MM.1S (cell line): ENCODE measurements around the gene MTIF3.
"Not testable (repeated sequence)": the region's sequence is repeated elsewhere in the genome, so short reads cannot be mapped to it uniquely, and the experiment has no call there.

Experiments
- DNase-seq: peaks from one replicate; pipeline ENCODE4 v3.0.0-alpha.2; 2015
- H2AFZ ChIP-seq: fragments of 300-600 bp; sonication (generic); 2 replicates; pipeline ENCODE4 v1.6.0; 2016; ENCODE audit warnings: antibody characterized with exemption, low read length
- H3F3A ChIP-seq: fragments of 300-600 bp; sonication (generic); 2 replicates; pipeline ENCODE4 v1.6.1; 2016; ENCODE audit warnings: mild to moderate bottlenecking, antibody characterized with exemption, low read length, moderate library complexity, mixed read lengths; ENCODE audit not compliant: insufficient read depth
- H3K27ac ChIP-seq: fragments of 300-600 bp; sonication (generic); 2 replicates; pipeline ENCODE4 v1.5.1; 2016; ENCODE audit warnings: mild to moderate bottlenecking, low read length
- H3K27me3 ChIP-seq: fragments of 300-600 bp; sonication (generic); replicated peaks from 2 replicates; pipeline ENCODE4 v1.6.0; 2016; ENCODE audit warnings: low read length; ENCODE audit not compliant: insufficient read depth
- H3K36me3 ChIP-seq: fragments of 300-600 bp; sonication (generic); replicated peaks from 2 replicates; pipeline ENCODE4 v1.6.1; 2016; ENCODE audit warnings: mild to moderate bottlenecking, low read length, mixed read lengths; ENCODE audit not compliant: insufficient read depth
- H3K4me1 ChIP-seq: fragments of 300-600 bp; sonication (generic); 2 replicates; pipeline ENCODE4 v1.6.1; 2016; ENCODE audit warnings: low read length, mixed read lengths
- H3K4me2 ChIP-seq: fragments of 300-600 bp; sonication (generic); 2 replicates; pipeline ENCODE4 v1.6.0; 2016; ENCODE audit warnings: low read depth, low read length
- H3K4me3 ChIP-seq: fragments of 300-600 bp; sonication (generic); 2 replicates; pipeline ENCODE4 v1.5.1; 2016; ENCODE audit warnings: low read length, mixed read lengths
- H3K79me2 ChIP-seq: fragments of 300-600 bp; sonication (generic); 2 replicates; pipeline ENCODE4 v1.6.1; 2016; ENCODE audit warnings: mixed run types, low read length, mixed read lengths
- H3K9ac ChIP-seq: fragments of 300-600 bp; sonication (generic); 2 replicates; pipeline ENCODE4 v1.6.1; 2016; ENCODE audit warnings: low read length, mixed read lengths
- H3K9me2 ChIP-seq: fragments of 300-600 bp; sonication (generic); replicated peaks from 2 replicates; pipeline ENCODE4 v1.6.1; 2016; ENCODE audit warnings: mild to moderate bottlenecking, low read length, mixed read lengths; ENCODE audit not compliant: insufficient read depth
- H3K9me3 ChIP-seq: fragments of 300-600 bp; sonication (generic); replicated peaks from 2 replicates; pipeline ENCODE4 v1.6.1; 2016; ENCODE audit warnings: mild to moderate bottlenecking, low read length, mixed read lengths; ENCODE audit not compliant: insufficient read depth
- H4K20me1 ChIP-seq: fragments of 300-600 bp; sonication (generic); 2 replicates; pipeline ENCODE4 v1.6.1; 2016; ENCODE audit warnings: mild to moderate bottlenecking, low read length, moderate library complexity, mixed read lengths; ENCODE audit not compliant: insufficient read depth
- CTCF ChIP-seq: fragments of 300-600 bp; sonication (generic); IDR thresholded peaks from 2 replicates; pipeline ENCODE4 v1.5.1; 2016; ENCODE audit warnings: antibody characterized with exemption, low read length, mixed read lengths
- EZH2 ChIP-seq: fragments of 300-600 bp; sonication (generic); optimal IDR thresholded peaks from 2 replicates; pipeline ENCODE3; 2017; ENCODE audit warnings: low read depth, mild to moderate bottlenecking, antibody characterized with exemption, low read length, mixed read lengths
- EZH2phosphoT487 ChIP-seq: fragments of 300-600 bp; sonication (generic); IDR thresholded peaks from 2 replicates; pipeline ENCODE4 v1.6.1; 2018; ENCODE audit warnings: antibody characterized with exemption, low read length

The MTIF3 gene

GRCh38 chr13:27403727-27404385 is 46.5 kb downstream of the MTIF3 start:
- H3K9me3 ChIP-seq = no peaks in the 10 kb centered on the region
- no peaks in the 10 kb centered on the region for H3F3A ChIP-seq
- H3K4me3 ChIP-seq = no peak overlapping the region
- TF ChIP-seq EZH2 = no peak
- no peak for TF ChIP-seq CTCF
- TF ChIP-seq EZH2phosphoT487 = no peak
- H3K9ac ChIP-seq = no peak overlapping the region
- H2AFZ ChIP-seq = no peak overlapping the region
- H3K27me3 ChIP-seq = no peaks in the 10 kb centered on the region
- H3K4me2 ChIP-seq = no peak overlapping the region
- DNase-seq = no peak
- no peak overlapping the region for H3K27ac ChIP-seq
- H3K79me2 ChIP-seq = no peaks in the 10 kb centered on the region
- H3K4me1 ChIP-seq = no peaks in the 10 kb centered on the region
- H4K20me1 ChIP-seq = no peaks in the 10 kb centered on the region
- H3K36me3 ChIP-seq = no peaks in the 10 kb centered on the region
- H3K9me2 ChIP-seq = no peaks in the 10 kb centered on the region

GRCh38 chr13:27403203-27403678 is 47.1 kb downstream of the MTIF3 start:
- Histone ChIP-seq H3K9ac (no peak overlapping the region), H3F3A (no peaks in the 10 kb centered on the region), H2AFZ (no peak overlapping the region), H3K4me3 (no peak overlapping the region), H3K9me2 (no peaks in the 10 kb centered on the region), H3K79me2 (no peaks in the 10 kb centered on the region), H4K20me1 (no peaks in the 10 kb centered on the region), H3K27me3 (no peaks in the 10 kb centered on the region), H3K36me3 (no peaks in the 10 kb centered on the region), H3K4me1 (no peaks in the 10 kb centered on the region), H3K9me3 (no peaks in the 10 kb centered on the region), H3K4me2 (no peak overlapping the region), H3K27ac (no peak overlapping the region)
- no peak for DNase-seq
- no peak for TF ChIP-seq EZH2
- no peak for TF ChIP-seq EZH2phosphoT487
- TF ChIP-seq CTCF = no peak

- no peak for DNase-seq
- Histone ChIP-seq H3K79me2 (no peaks in the 10 kb centered on the region), H2AFZ (no peak overlapping the region), H3K4me3 (no peak overlapping the region), H3K4me2 (no peak overlapping the region), H3K36me3 (no peaks in the 10 kb centered on the region), H3K9me2 (no peaks in the 10 kb centered on the region), H4K20me1 (no peaks in the 10 kb centered on the region), H3K9ac (no peak overlapping the region), H3K27me3 (no peaks in the 10 kb centered on the region), H3K4me1 (no peaks in the 10 kb centered on the region), H3F3A (no peaks in the 10 kb centered on the region), H3K9me3 (no peaks in the 10 kb centered on the region), H3K27ac (no peak overlapping the region)
- TF ChIP-seq EZH2phosphoT487 = no peak
- TF ChIP-seq EZH2 = no peak
- no peak for TF ChIP-seq CTCF
These were observed 49.2 kb downstream of the MTIF3 start for GRCh38 chr13:27401210-27401609.

- not testable (repeated sequence) for H3K4me2 ChIP-seq, H3K4me3 ChIP-seq
These were observed 50.0 kb downstream of the MTIF3 start for GRCh38 chr13:27400405-27400804.

More at GRCh38 chr13:27400405-27400804, 50.0 kb downstream of the MTIF3 start:
- not testable (repeated sequence) for H3K9me3 ChIP-seq, H4K20me1 ChIP-seq, H3K79me2 ChIP-seq, DNase-seq, H3K9me2 ChIP-seq, H3K27me3 ChIP-seq, H2AFZ ChIP-seq, H3K27ac ChIP-seq, H3K4me1 ChIP-seq, H3F3A ChIP-seq, H3K9ac ChIP-seq, H3K36me3 ChIP-seq
